ENCODE measurements around the gene TSEN15. TPM values are rescaled to one million over a fixed set of nuclear protein-coding genes. Genes with fewer than 3 reads are reported as not detected.

Gene TSEN15
- total RNA-seq = 30.2 TPM

- no peak for FAIRE-seq
- DNase-seq (ENCODE audit: low spot score in 2 of 2) = peak; percentile 62 to 70
These were observed at the start of gene TSEN15 for GRCh38 chr1:184051485-184052193. TSS of gene TSEN15 (plus strand) at chr1:184051730. CDS start at chr1:184051756, 26 bp downstream.

GRCh38 chr1:184002071-184002470 is 49.5 kb upstream of the TSEN15 start:
- FAIRE-seq = peak; percentile 57

GRCh38 chr1:184004935-184005334 is 46.6 kb upstream of the TSEN15 start:
- DNase-seq (ENCODE audit: low spot score in 2 of 2) = no peak
- FAIRE-seq = no peak

More at GRCh38 chr1:184002071-184002470, 49.5 kb upstream of the TSEN15 start:
- DNase-seq (ENCODE audit: low spot score in 2 of 2) = peak in 1 of 2 donors; percentile 44

GRCh38 chr1:184005506-184005905 is 46.0 kb upstream of the TSEN15 start:
- DNase-seq (ENCODE audit: low spot score in 2 of 2) (no peak), FAIRE-seq (no peak)

GRCh38 chr1:184010788-184011187 is 40.7 kb upstream of the TSEN15 start:
- DNase-seq (ENCODE audit: low spot score in 2 of 2) (no peak), FAIRE-seq (no peak)

- DNase-seq (ENCODE audit: low spot score in 2 of 2) = no peak
- no peak for FAIRE-seq
These were observed 39.3 kb upstream of the TSEN15 start for GRCh38 chr1:184012187-184012586.

- no peak for FAIRE-seq
- no peak for DNase-seq (ENCODE audit: low spot score in 2 of 2)
These were observed 37.3 kb upstream of the TSEN15 start for GRCh38 chr1:184014271-184014670.

GRCh38 chr1:184016169-184016568 is 35.4 kb upstream of the TSEN15 start:
- DNase-seq (ENCODE audit: low spot score in 2 of 2) = no peak
- FAIRE-seq = no peak

GRCh38 chr1:184017306-184017705 is 34.2 kb upstream of the TSEN15 start:
- no peak for DNase-seq (ENCODE audit: low spot score in 2 of 2)
- no peak for FAIRE-seq

- no peak for DNase-seq (ENCODE audit: low spot score in 2 of 2)
- no peak for FAIRE-seq
These were observed 32.9 kb upstream of the TSEN15 start for GRCh38 chr1:184018622-184019021.

- no peak for FAIRE-seq
- DNase-seq (ENCODE audit: low spot score in 2 of 2) = no peak
These were observed 32.5 kb upstream of the TSEN15 start for GRCh38 chr1:184019069-184019468.

- no peak for DNase-seq (ENCODE audit: low spot score in 2 of 2)
- FAIRE-seq = no peak
These were observed 32.0 kb upstream of the TSEN15 start for GRCh38 chr1:184019506-184019905.

- FAIRE-seq (no peak), DNase-seq (ENCODE audit: low spot score in 2 of 2) (no peak)
These were observed 31.2 kb upstream of the TSEN15 start for GRCh38 chr1:184020328-184020727.

- FAIRE-seq (no peak), DNase-seq (ENCODE audit: low spot score in 2 of 2) (no peak)
These were observed 30.7 kb upstream of the TSEN15 start for GRCh38 chr1:184020855-184021254.

GRCh38 chr1:184021728-184022127 is 29.8 kb upstream of the TSEN15 start:
- no peak for DNase-seq (ENCODE audit: low spot score in 2 of 2)
- FAIRE-seq = no peak

GRCh38 chr1:184022668-184023067 is 28.9 kb upstream of the TSEN15 start:
- FAIRE-seq (no peak), DNase-seq (ENCODE audit: low spot score in 2 of 2) (no peak)

GRCh38 chr1:184023171-184023570 is 28.4 kb upstream of the TSEN15 start:
- no peak for DNase-seq (ENCODE audit: low spot score in 2 of 2)
- no peak for FAIRE-seq

GRCh38 chr1:184025242-184025675 is 26.3 kb upstream of the TSEN15 start:
- no peak for DNase-seq (ENCODE audit: low spot score in 2 of 2)
- FAIRE-seq = no peak

GRCh38 chr1:184027826-184028695 is 23.5 kb upstream of the TSEN15 start:
- FAIRE-seq (no peak), DNase-seq (ENCODE audit: low spot score in 2 of 2) (no peak)

GRCh38 chr1:184028854-184029623 is 22.5 kb upstream of the TSEN15 start:
- DNase-seq (ENCODE audit: low spot score in 2 of 2) = no peak
- no peak for FAIRE-seq

Data from frontal cortex (tissue), 4 donors.